Endodermal cell (in vitro differentiated cells): ENCODE measurements around the gene LRRTM2. TPM values are rescaled to one million over a fixed set of nuclear protein-coding genes. Genes with fewer than 3 reads are reported as not detected.

Experiments used
- DNase-seq: peaks from one replicate; pipeline ENCODE4 v3.0.0-alpha.2; 2017
- H3K27ac ChIP-seq: 2 replicates; pipeline ENCODE4 v1.5.1; 2013; ENCODE audit warnings: mild to moderate bottlenecking, low read depth, low read length, moderate library complexity
- H3K27me3 ChIP-seq: 2 replicates; pipeline ENCODE4 v1.6.1; 2013; ENCODE audit warnings: mild to moderate bottlenecking, low read length, moderate library complexity; ENCODE audit not compliant: insufficient read depth, control insufficient read depth, poor library complexity, severe bottlenecking
- H3K36me3 ChIP-seq: 2 replicates; pipeline ENCODE4 v1.7.0; 2013; ENCODE audit warnings: mild to moderate bottlenecking, low read length, moderate library complexity; ENCODE audit not compliant: control insufficient read depth, insufficient read depth
- H3K4me1 ChIP-seq: one replicate; pipeline ENCODE4 v1.7.0; 2013; ENCODE audit warnings: low read length; ENCODE audit not compliant: control insufficient read depth, insufficient read depth
- H3K4me3 ChIP-seq: 2 replicates; pipeline ENCODE4 v1.5.1; 2013; ENCODE audit warnings: mild to moderate bottlenecking, low read length, moderate library complexity
- H3K9ac ChIP-seq: 2 replicates; pipeline ENCODE4 v1.6.1; 2013; ENCODE audit warnings: mild to moderate bottlenecking, low read length, moderate library complexity; ENCODE audit not compliant: poor library complexity, severe bottlenecking; ENCODE audit errors: extremely low read depth
- H3K9me3 ChIP-seq: 2 replicates; pipeline ENCODE4 v1.6.1; 2013; ENCODE audit warnings: mild to moderate bottlenecking, low read length, moderate library complexity; ENCODE audit not compliant: control insufficient read depth
- H3K27ac Mint-ChIP-seq: 2 replicates; pipeline ENCODE4 v1.8.0; 2020; ENCODE audit warnings: mixed read lengths
- H3K27me3 Mint-ChIP-seq: 2 replicates; pipeline ENCODE4 v1.8.0; 2021; ENCODE audit warnings: mild to moderate bottlenecking, mixed read lengths; ENCODE audit not compliant: insufficient read depth
- H3K36me3 Mint-ChIP-seq: 2 replicates; pipeline ENCODE4 v1.8.0; 2020; ENCODE audit warnings: low read depth, mixed read lengths
- H3K4me1 Mint-ChIP-seq: 2 replicates; pipeline ENCODE4 v1.8.0; 2020; ENCODE audit warnings: mixed read lengths
- H3K4me3 Mint-ChIP-seq: 2 replicates; pipeline ENCODE4 v1.8.0; 2020; ENCODE audit warnings: mild to moderate bottlenecking, moderate library complexity, mixed read lengths
- H3K9me3 Mint-ChIP-seq: 2 replicates; pipeline ENCODE4 v1.8.0; 2020; ENCODE audit warnings: mild to moderate bottlenecking, mixed read lengths
- WGBS, 2 experiments: methylation state at CpG; one replicate each; pipeline versions ENCODE4 v1.1.5 to v1.1.7; 2013; ENCODE audit warnings: missing lambda C conversion rate in 2 of 2, mixed read lengths in 1 of 2; ENCODE audit not compliant: insufficient coverage in 1 of 2, insufficient read length in 1 of 2; 5-methylcytosine and 5-hydroxymethylcytosine counted together
- total RNA-seq, 2 donors: library from RNA; stranded (reverse); fragmentation: NEBNext Ultra II Directional in 1 of 2; extraction: Animal tissue kit (Norgen Biotek cat#: 25700) in 1 of 2; gene quantifications; 2 replicates in 1 of 2; 3 replicates in 1 of 2; pipeline ENCODE4 v1.2.1, GENCODE V29; 2021
- TF ChIP-seq, protein P1 (sequence below): fragments of 200-600 bp; sonication (generic); conservative IDR thresholded peaks from 2 replicates; pipeline ENCODE4 v1.5.0; 2021; ENCODE audit warnings: antibody characterized with exemption, mild to moderate bottlenecking

The LRRTM2 gene
- total RNA-seq, 2 donors from 2014 or later, result not detected

DNA sequence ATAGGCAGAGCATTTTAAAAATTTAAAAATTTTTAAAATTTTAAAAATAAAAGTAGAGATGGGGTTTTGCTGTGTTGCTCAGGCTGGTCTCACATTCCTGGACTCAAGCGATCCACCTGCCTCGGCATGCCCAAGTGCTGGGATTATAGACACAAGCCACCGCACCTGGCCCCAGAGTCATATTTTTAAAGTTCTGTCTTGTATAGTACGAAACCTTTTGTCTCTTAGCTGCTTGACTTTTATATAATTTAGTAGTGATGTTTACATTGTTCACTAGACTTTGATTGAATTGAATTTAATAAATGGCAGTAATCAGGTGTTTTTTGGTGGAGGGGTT, 31.0 kb downstream of the LRRTM2 start:
- Histone ChIP-seq H3K9me3 (no peaks in the 10 kb centered on the region), H3K4me1 (no peaks in the 10 kb centered on the region), H3K36me3 (peaks cover 11% of the 10 kb centered on the region), H3K27ac (no peak overlapping the region), H3K27me3 (no peaks in the 10 kb centered on the region), H3K9ac (no peak overlapping the region), H3K4me3 (no peak overlapping the region)
- H3K27ac Mint-ChIP-seq, result no peak overlapping the region
- H3K36me3 Mint-ChIP-seq, result peaks cover 6% of the 10 kb centered on the region
- no peak for DNase-seq
- no peaks in the 10 kb centered on the region for H3K27me3 Mint-ChIP-seq
- 94 to 95% methylated on average over 3 to 4 of the region's 4 CpGs for WGBS, 2 experiments
- peaks cover 36% of the 10 kb centered on the region for H3K4me1 Mint-ChIP-seq
- no peaks in the 10 kb centered on the region for H3K9me3 Mint-ChIP-seq
- TF ChIP-seq, protein P1, sequence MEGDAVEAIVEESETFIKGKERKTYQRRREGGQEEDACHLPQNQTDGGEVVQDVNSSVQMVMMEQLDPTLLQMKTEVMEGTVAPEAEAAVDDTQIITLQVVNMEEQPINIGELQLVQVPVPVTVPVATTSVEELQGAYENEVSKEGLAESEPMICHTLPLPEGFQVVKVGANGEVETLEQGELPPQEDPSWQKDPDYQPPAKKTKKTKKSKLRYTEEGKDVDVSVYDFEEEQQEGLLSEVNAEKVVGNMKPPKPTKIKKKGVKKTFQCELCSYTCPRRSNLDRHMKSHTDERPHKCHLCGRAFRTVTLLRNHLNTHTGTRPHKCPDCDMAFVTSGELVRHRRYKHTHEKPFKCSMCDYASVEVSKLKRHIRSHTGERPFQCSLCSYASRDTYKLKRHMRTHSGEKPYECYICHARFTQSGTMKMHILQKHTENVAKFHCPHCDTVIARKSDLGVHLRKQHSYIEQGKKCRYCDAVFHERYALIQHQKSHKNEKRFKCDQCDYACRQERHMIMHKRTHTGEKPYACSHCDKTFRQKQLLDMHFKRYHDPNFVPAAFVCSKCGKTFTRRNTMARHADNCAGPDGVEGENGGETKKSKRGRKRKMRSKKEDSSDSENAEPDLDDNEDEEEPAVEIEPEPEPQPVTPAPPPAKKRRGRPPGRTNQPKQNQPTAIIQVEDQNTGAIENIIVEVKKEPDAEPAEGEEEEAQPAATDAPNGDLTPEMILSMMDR, result no peak
- no peak overlapping the region for H3K4me3 Mint-ChIP-seq

DNA sequence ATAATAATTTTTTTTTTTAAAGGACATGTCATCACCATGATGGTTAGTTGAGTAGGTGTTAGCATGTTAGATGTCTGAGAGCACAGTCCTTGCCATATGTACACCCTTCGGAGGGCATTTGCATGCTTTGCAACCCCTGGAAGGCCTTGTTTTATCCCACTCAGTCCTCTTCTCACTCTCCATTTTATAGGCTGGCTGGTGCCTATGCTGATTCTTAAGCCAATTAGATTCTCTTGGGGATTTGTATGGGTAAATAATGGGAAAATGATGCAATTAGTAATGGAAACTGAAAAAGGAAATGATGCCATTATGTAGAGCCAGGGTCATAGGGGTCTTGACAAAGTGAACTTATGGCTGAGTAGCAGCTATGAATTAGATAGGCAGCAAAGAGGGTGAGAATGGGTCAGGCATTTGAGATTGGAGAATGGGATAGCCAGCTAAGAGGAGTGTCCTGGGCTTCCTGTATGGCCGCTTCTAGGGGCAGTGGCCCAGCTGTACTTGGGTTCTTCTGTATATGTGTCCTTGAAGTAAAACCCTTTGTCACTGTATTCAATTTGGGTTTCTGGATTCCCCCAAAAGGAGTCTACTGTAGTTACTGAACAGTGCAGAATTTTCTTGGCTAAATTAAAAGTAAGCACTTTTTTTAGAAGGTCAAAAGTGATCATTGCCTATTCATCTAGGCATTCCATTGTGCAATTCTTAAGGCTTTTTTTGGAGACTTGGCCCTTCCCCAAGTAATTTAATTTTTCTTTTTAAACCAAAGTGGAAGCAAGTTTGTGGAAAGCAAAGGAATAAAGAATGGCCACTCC, 31.6 kb downstream of the LRRTM2 start:
- Histone ChIP-seq H3K4me3 (no peak overlapping the region), H3K27ac (no peak overlapping the region), H3K4me1 (no peaks in the 10 kb centered on the region), H3K36me3 (peaks cover 11% of the 10 kb centered on the region), H3K27me3 (no peaks in the 10 kb centered on the region), H3K9me3 (no peaks in the 10 kb centered on the region), H3K9ac (no peak overlapping the region)
- Mint-ChIP-seq H3K4me3 (no peak overlapping the region), H3K36me3 (peaks cover 6% of the 10 kb centered on the region), H3K4me1 (peaks cover 37% of the 10 kb centered on the region), H3K27me3 (no peaks in the 10 kb centered on the region), H3K27ac (no peak overlapping the region), H3K9me3 (no peaks in the 10 kb centered on the region)
- TF ChIP-seq, protein P1, result no peak
- no peak for DNase-seq
- WGBS, 2 experiments, result 88 to 100% methylated on average over 2 of the region's 2 CpGs

DNA sequence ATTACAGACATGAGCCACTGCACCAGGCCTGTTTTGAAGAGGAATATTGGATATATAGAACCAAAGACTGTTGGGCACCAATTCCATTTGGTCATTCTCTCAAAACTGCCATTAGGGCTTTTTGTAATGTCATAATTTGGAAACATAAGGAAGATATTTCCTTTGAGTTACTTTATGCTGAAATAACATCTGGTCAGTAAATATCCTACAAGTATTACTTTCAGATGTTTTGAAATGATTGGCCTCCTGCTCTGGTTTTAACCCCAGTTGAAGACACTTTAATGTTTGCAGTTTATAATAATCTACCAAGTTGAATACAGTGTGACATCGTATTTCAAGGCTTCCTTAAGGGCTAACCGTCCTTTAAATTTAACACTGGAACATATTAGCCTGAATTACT, 33.6 kb downstream of the LRRTM2 start:
- Mint-ChIP-seq H3K27me3 (no peaks in the 10 kb centered on the region), H3K36me3 (peaks cover 6% of the 10 kb centered on the region), H3K9me3 (no peaks in the 10 kb centered on the region), H3K27ac (no peak overlapping the region), H3K4me1 (peaks cover 27% of the 10 kb centered on the region), H3K4me3 (no peak overlapping the region)
- Histone ChIP-seq H3K4me3 (no peak overlapping the region), H3K27me3 (no peaks in the 10 kb centered on the region), H3K36me3 (peaks cover 17% of the 10 kb centered on the region), H3K4me1 (no peaks in the 10 kb centered on the region), H3K9ac (no peak overlapping the region), H3K27ac (no peak overlapping the region), H3K9me3 (no peaks in the 10 kb centered on the region)
- WGBS, 2 experiments, result 83 to 95% methylated on average over 2 of the region's 2 CpGs
- no peak for DNase-seq
- TF ChIP-seq, protein P1, result no peak
